B cell (primary cell): ENCODE measurements around the gene CIC. TPM values are rescaled to one million over a fixed set of nuclear protein-coding genes. Genes with fewer than 3 reads are reported as not detected.

Experiments used
- ATAC-seq: fragments of 200-7000 bp; cut with Tn5 transposase; one replicate; pipeline ENCODE4 v1.10.0; 2021; ENCODE audit warnings: low read depth, mild to moderate bottlenecking, moderate number of reproducible peaks, moderate library complexity
- CTCF ChIA-PET: fragments of 350-600 bp; sonication (Branson Sonifier 250); formaldehyde crosslinking; loops from one replicate; lab custom pipeline; 2021; ENCODE audit warnings: antibody characterized with exemption, inconsistent platforms; lab: Charles Lee
- POLR2A ChIA-PET: fragments of 350-600 bp; sonication (Branson Sonifier 250); formaldehyde crosslinking; loops from one replicate; lab custom pipeline; 2021; ENCODE audit warnings: antibody characterized with exemption; lab: Charles Lee
- DNase-seq: peaks from one replicate; pipeline ENCODE4 v3.0.0; 2013
- H2AFZ ChIP-seq: 2 replicates; pipeline ENCODE4 v1.6.1; 2012; ENCODE audit warnings: mild to moderate bottlenecking, low read depth, low read length; ENCODE audit not compliant: insufficient read depth, poor library complexity, severe bottlenecking
- H3K27ac ChIP-seq, 2 donors: 1 replicate in 1 of 2; 2 replicates in 1 of 2; pipeline ENCODE4 v1.5.1; 2012 to 2013; ENCODE audit warnings: low read length in 2 of 2, mild to moderate bottlenecking in 2 of 2, moderate library complexity in 1 of 2
- H3K27me3 ChIP-seq, 4 experiments: fragments of 200-600 bp in 1 of 4; sonication (generic) in 1 of 4; replicated peaks in 1 of 4; 1 replicate in 2 of 4; 2 replicates in 2 of 4; pipeline versions ENCODE4 v1.6.1 to v1.7.0; 2013 to 2016; ENCODE audit warnings: low read length in 3 of 4, mild to moderate bottlenecking in 2 of 4, mixed read lengths in 1 of 4, moderate library complexity in 1 of 4; ENCODE audit not compliant: insufficient read depth in 4 of 4, control insufficient read depth in 3 of 4; ENCODE audit errors: control extremely low read depth in 1 of 4
- H3K36me3 ChIP-seq, 2 experiments: replicated peaks in 1 of 2; 1 replicate in 1 of 2; 2 replicates in 1 of 2; pipeline versions ENCODE4 v1.6.1 to v1.7.1; 2013; ENCODE audit warnings: low read length in 1 of 2; ENCODE audit not compliant: insufficient read depth in 2 of 2, control insufficient read depth in 1 of 2; ENCODE audit errors: control extremely low read depth in 1 of 2, extremely low read depth in 1 of 2
- H3K4me1 ChIP-seq, 2 donors: fragments of 200-600 bp in 1 of 2; sonication (generic) in 1 of 2; 1 replicate in 1 of 2; 2 replicates in 1 of 2; pipeline versions ENCODE4 v1.5.1 to v1.6.1; 2013 to 2017; ENCODE audit warnings: low read length in 2 of 2; ENCODE audit not compliant: control insufficient read depth in 2 of 2, insufficient read depth in 2 of 2
- H3K4me2 ChIP-seq: replicated peaks from 2 replicates; pipeline ENCODE3; 2012; ENCODE audit warnings: mild to moderate bottlenecking, low read depth, low read length; ENCODE audit not compliant: poor library complexity, severe bottlenecking
- H3K4me3 ChIP-seq, 5 experiments: fragments of 200-600 bp in 1 of 5; sonication (generic) in 1 of 5; 1 replicate in 3 of 5; 2 replicates in 2 of 5; pipeline versions ENCODE4 v1.5.1 to v1.7.0; 2011 to 2016; ENCODE audit warnings: low read length in 4 of 5, mild to moderate bottlenecking in 4 of 5, low read depth in 2 of 5, control low read depth in 1 of 5, moderate library complexity in 1 of 5; ENCODE audit not compliant: insufficient read depth in 1 of 5; ENCODE audit errors: control extremely low read depth in 1 of 5, extremely low read depth in 1 of 5
- H3K79me2 ChIP-seq: fragments of 200-600 bp; sonication (generic); one replicate; pipeline ENCODE4 v1.6.0; 2016; ENCODE audit warnings: low read length; ENCODE audit not compliant: control insufficient read depth, insufficient read depth
- H3K9ac ChIP-seq: fragments of 200-600 bp; sonication (generic); 2 replicates; pipeline ENCODE4 v1.6.1; 2017; ENCODE audit warnings: mild to moderate bottlenecking, low read length, moderate library complexity
- H3K9me3 ChIP-seq, 3 donors: one replicate each; pipeline versions ENCODE4 v1.6.1 to v1.7.1; 2013; ENCODE audit warnings: low read length in 2 of 3; ENCODE audit not compliant: control insufficient read depth in 2 of 3, insufficient read depth in 1 of 3; ENCODE audit errors: control extremely low read depth in 1 of 3
- H4K20me1 ChIP-seq: 2 replicates; pipeline ENCODE4 v1.6.0; 2012; ENCODE audit warnings: mild to moderate bottlenecking, low read length; ENCODE audit not compliant: insufficient read depth, control insufficient read depth, poor library complexity, severe bottlenecking
- H3K27ac Mint-ChIP-seq: one replicate; pipeline ENCODE4 v1.8.0; 2021; ENCODE audit warnings: mixed read lengths
- H3K27me3 Mint-ChIP-seq: one replicate; pipeline ENCODE4 v1.8.0; 2021; ENCODE audit warnings: mixed read lengths
- H3K4me1 Mint-ChIP-seq: one replicate; pipeline ENCODE4 v1.8.0; 2021; ENCODE audit warnings: mixed read lengths
- H3K4me3 Mint-ChIP-seq: one replicate; pipeline ENCODE4 v1.8.0; 2021; ENCODE audit warnings: mixed read lengths
- H3K9me3 Mint-ChIP-seq: one replicate; pipeline ENCODE4 v1.8.0; 2022; ENCODE audit warnings: mixed read lengths; ENCODE audit not compliant: insufficient read depth
- EZH2 ChIP-seq: IDR thresholded peaks from 2 replicates; pipeline ENCODE4 v1.6.1; 2012; ENCODE audit warnings: borderline replicate concordance, low read depth, mild to moderate bottlenecking, moderate library complexity, low read length; ENCODE audit not compliant: insufficient read depth, poor library complexity, severe bottlenecking
- WGBS: methylation state at CpG from one replicate; pipeline ENCODE4 v1.1.5; 2013; ENCODE audit warnings: missing lambda C conversion rate; ENCODE audit not compliant: insufficient coverage; 5-methylcytosine and 5-hydroxymethylcytosine counted together
- intact Hi-C: fragments of 100-400 bp; cut with micrococcal nuclease; formaldehyde crosslinking; loops from one replicate; pipeline ENCODE4 v1.10.0; 2022
- polyA plus RNA-seq: library from polyadenylated mRNA; depleted of rRNA; stranded (reverse); fragments of >200 nt; gene quantifications from 2 replicates; pipeline ENCODE4 v1.2.3, GENCODE V29; 2012
- total RNA-seq, 2 donors: library from RNA; stranded (reverse); fragments of 120-200 nt in 1 of 2; gene quantifications; 1 replicate in 1 of 2; 2 replicates in 1 of 2; pipeline versions ENCODE4 v1.2.3 to v1.2.4, GENCODE V29; 2013 to 2022
- TF ChIP-seq, protein P1 (sequence below): fragments of 200-600 bp; IDR thresholded peaks from one replicate; pipeline ENCODE4 v1.8.0; 2022; ENCODE audit warnings: antibody characterized with exemption, mild to moderate bottlenecking

CIC gene
- total and polyA plus RNA-seq, 2 donors (not counting 1 experiment from before 2014, with no cell fraction given), result 75.7 to 119 TPM

GRCh38 chr19:42332059-42332458, 63.0 kb downstream of the CIC start:
- H3K9me3 ChIP-seq, result no peaks in the 10 kb centered on the region
- H3K79me2 ChIP-seq, result peaks cover 30% of the 10 kb centered on the region
- Mint-ChIP-seq H3K4me1 (peaks cover 8% of the 10 kb centered on the region), H3K27me3 (no peaks in the 10 kb centered on the region), H3K27ac (no peak overlapping the region), H3K4me3 (no peak overlapping the region), H3K9me3 (no peaks in the 10 kb centered on the region)
- WGBS, result 92% methylated on average over 3 of the region's 6 CpGs
- peaks cover 0 to 16% of the 10 kb centered on the region in 2 experiments for H3K36me3 ChIP-seq
- intact Hi-C loops, result no loop called here
- no peak overlapping the region for H3K9ac ChIP-seq
- CTCF ChIA-PET, result interaction anchor here (0.8 kb wide), 1 partner anchor 107 kb away, joined by 3 read pairs; no protein-coding TSS in a partner anchor
- no peak for DNase-seq
- H3K4me1 ChIP-seq, result peaks cover 1 to 5% of the 10 kb centered on the region in 2 donors
- ATAC-seq, result no peak
- POLR2A ChIA-PET, result interaction anchor here (0.6 kb wide), 1 partner anchor 457 kb away, joined by 3 read pairs; no protein-coding TSS in a partner anchor
- H3K27ac ChIP-seq, result no peak overlapping the region
- TF ChIP-seq EZH2, result no peak
- TF ChIP-seq, protein P1, sequence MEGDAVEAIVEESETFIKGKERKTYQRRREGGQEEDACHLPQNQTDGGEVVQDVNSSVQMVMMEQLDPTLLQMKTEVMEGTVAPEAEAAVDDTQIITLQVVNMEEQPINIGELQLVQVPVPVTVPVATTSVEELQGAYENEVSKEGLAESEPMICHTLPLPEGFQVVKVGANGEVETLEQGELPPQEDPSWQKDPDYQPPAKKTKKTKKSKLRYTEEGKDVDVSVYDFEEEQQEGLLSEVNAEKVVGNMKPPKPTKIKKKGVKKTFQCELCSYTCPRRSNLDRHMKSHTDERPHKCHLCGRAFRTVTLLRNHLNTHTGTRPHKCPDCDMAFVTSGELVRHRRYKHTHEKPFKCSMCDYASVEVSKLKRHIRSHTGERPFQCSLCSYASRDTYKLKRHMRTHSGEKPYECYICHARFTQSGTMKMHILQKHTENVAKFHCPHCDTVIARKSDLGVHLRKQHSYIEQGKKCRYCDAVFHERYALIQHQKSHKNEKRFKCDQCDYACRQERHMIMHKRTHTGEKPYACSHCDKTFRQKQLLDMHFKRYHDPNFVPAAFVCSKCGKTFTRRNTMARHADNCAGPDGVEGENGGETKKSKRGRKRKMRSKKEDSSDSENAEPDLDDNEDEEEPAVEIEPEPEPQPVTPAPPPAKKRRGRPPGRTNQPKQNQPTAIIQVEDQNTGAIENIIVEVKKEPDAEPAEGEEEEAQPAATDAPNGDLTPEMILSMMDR, result no peak
- no peak overlapping the region for H3K4me3 ChIP-seq
- no peaks in the 10 kb centered on the region for H4K20me1 ChIP-seq
- no peak overlapping the region for H3K4me2 ChIP-seq
- no peaks in the 10 kb centered on the region for H3K27me3 ChIP-seq
- no peak overlapping the region for H2AFZ ChIP-seq

DNA sequence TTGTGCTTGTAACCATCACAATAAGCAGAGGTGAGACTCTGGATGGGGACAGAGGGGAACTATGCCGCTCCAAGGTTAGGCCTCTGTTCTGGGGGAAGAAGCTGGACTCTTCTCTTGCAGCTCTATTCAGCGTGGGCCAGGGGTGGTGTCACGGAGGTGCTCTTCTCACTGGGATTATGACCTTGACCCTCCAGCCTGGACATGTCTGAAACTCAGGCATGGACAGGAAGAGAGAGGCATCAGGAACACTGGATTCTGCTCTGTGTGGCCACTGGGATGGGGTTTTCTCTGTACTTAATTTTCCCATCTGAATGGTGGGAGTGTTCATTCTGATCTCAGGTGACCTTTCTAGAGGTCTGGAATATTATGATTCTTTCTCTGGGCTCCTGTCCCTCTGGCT, 64.0 kb downstream of the CIC start:
- H3K9me3 Mint-ChIP-seq, result no peaks in the 10 kb centered on the region
- no peak for DNase-seq
- no peaks in the 10 kb centered on the region for H3K27me3 Mint-ChIP-seq
- Histone ChIP-seq H3K4me3 (no peak overlapping the region), H3K79me2 (peaks cover 21% of the 10 kb centered on the region), H3K4me2 (no peak overlapping the region), H3K36me3 (peaks cover 0 to 16% of the 10 kb centered on the region in 2 experiments), H3K9ac (no peak overlapping the region), H2AFZ (no peak overlapping the region), H3K27me3 (no peaks in the 10 kb centered on the region), H4K20me1 (no peaks in the 10 kb centered on the region), H3K27ac (no peak overlapping the region), H3K4me1 (no peaks in the 10 kb centered on the region), H3K9me3 (no peaks in the 10 kb centered on the region)
- TF ChIP-seq, protein P1, result no peak
- no peak for TF ChIP-seq EZH2
- no peak for ATAC-seq
- CTCF ChIA-PET, result interaction anchor here (0.5 to 0.7 kb wide), 2 partner anchors 24 to 29 kb away, joined by 3 to 4 read pairs; no protein-coding TSS in a partner anchor
- no peak overlapping the region for H3K27ac Mint-ChIP-seq
- POLR2A ChIA-PET, result no interaction called here
- WGBS, result 98% methylated on average over 3 of the region's 3 CpGs
- H3K4me3 Mint-ChIP-seq, result no peak overlapping the region
- intact Hi-C loops, result no loop called here
- H3K4me1 Mint-ChIP-seq, result peaks cover 4% of the 10 kb centered on the region
